Bronchial epithelial cell (primary cell): Measurements from ENCODE around the gene JTB. TPM values are rescaled to one million over a fixed set of nuclear protein-coding genes. Genes with fewer than 3 reads are reported as not detected.

Source experiments
- DNase-seq: peaks from one replicate; pipeline ENCODE4 v3.0.0-alpha.2; 2010; ENCODE audit warnings: low read depth
- FAIRE-seq: peaks from 2 replicates; lab custom pipeline; 2011; peaks lifted over from hg19 to GRCh38; lab: Jason Lieb, UNC
- H3K27me3 ChIP-seq: 2 replicates; pipeline ENCODE4 v1.5.1; 2011; ENCODE audit warnings: low read length; ENCODE audit not compliant: control insufficient read depth, insufficient read depth
- H3K36me3 ChIP-seq: 2 replicates; pipeline ENCODE4 v1.5.1; 2011; ENCODE audit warnings: low read length; ENCODE audit not compliant: control insufficient read depth, insufficient read depth
- H3K4me3 ChIP-seq: 2 replicates; pipeline ENCODE4 v1.5.1; 2011; ENCODE audit warnings: mild to moderate bottlenecking, low read depth, low read length, control low read depth
- total RNA-seq: library from RNA; depleted of rRNA; stranded (reverse); fragments of >200 nt; gene quantifications from 2 replicates; pipeline ENCODE4 v1.2.1, GENCODE V29; 2014
- TF ChIP-seq, protein P1 (sequence below): IDR thresholded peaks from 2 replicates; pipeline ENCODE4 v1.5.1; 2011; ENCODE audit warnings: mild to moderate bottlenecking, moderate library complexity, low read length, control low read depth, inconsistent platforms; ENCODE audit not compliant: insufficient read depth, severe bottlenecking

JTB gene
- total RNA-seq, 1 donor from 2014 or later: 183 TPM

DNA sequence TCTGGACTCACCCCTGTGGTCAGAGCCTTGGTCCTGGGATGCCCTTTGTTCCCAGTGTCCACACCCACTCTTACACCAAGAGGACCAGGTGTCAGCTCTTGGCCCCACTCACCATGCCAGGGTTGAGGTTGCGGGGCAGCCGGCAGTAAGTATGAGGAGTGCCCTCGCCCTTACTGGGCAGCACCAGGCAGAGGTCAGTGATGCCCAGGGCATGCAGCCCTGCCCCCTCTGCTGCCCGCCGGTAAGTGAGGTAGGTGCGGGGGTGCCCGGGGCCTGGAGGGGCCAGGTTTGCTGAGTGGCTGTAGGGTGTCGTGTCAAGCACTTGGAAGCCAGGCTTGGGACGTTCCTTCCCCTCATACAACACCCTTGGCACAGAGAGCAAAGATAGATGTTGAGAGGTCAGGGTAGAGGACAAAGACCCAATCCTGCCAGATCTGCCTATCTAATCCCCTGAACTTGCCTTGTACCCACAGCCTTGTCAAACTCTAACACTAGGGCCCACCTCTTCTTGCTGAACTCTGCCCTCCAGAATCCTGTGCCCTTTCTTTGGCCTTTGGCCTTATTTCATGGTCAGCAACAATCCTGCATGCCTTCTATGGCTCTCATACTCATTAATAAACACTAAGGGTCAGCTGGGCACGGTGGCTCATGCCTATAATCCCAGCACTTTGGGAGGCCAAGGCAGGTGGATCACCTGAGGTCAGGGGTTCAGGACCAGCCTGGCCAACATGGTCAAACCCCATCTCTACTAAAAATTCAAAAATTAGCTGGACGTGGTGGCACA is 34.5 kb downstream of the JTB start:
- peaks cover 23% of the 10 kb centered on the region for H3K36me3 ChIP-seq
- FAIRE-seq: no peak
- no peak for DNase-seq
- TF ChIP-seq, protein P1, sequence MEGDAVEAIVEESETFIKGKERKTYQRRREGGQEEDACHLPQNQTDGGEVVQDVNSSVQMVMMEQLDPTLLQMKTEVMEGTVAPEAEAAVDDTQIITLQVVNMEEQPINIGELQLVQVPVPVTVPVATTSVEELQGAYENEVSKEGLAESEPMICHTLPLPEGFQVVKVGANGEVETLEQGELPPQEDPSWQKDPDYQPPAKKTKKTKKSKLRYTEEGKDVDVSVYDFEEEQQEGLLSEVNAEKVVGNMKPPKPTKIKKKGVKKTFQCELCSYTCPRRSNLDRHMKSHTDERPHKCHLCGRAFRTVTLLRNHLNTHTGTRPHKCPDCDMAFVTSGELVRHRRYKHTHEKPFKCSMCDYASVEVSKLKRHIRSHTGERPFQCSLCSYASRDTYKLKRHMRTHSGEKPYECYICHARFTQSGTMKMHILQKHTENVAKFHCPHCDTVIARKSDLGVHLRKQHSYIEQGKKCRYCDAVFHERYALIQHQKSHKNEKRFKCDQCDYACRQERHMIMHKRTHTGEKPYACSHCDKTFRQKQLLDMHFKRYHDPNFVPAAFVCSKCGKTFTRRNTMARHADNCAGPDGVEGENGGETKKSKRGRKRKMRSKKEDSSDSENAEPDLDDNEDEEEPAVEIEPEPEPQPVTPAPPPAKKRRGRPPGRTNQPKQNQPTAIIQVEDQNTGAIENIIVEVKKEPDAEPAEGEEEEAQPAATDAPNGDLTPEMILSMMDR: no peak
- H3K4me3 ChIP-seq: no peak overlapping the region
- no peaks in the 10 kb centered on the region for H3K27me3 ChIP-seq

- DNase-seq (no peak), FAIRE-seq (no peak)
- Histone ChIP-seq H3K4me3 (no peak overlapping the region), H3K27me3 (no peaks in the 10 kb centered on the region), H3K36me3 (peaks cover 28% of the 10 kb centered on the region)
- TF ChIP-seq, protein P1: no peak
Measured at GRCh38 chr1:153941826-153942725, 35.4 kb downstream of the JTB start.

DNA sequence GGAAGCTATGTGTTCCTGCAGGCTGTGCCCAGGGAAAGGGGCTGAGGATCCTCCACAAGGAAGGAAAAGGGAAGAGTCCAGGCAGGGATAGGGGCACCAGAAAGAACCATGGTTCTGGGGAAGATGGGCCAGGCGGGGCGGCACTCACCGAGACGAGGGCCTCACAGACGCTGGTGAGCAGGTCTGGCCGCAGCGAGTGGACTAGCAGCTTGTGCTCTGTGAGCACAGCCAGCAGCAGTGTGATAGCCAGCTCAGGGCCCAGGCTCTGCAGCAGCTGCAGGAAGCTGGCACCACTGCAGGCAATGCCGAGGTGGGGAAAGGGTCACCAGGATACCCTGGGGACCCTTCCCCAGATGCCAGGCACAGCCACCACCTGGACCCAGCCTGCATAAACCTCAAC is 36.7 kb downstream of the JTB start:
- Histone ChIP-seq H3K27me3 (no peaks in the 10 kb centered on the region), H3K4me3 (no peak overlapping the region), H3K36me3 (peaks cover 34% of the 10 kb centered on the region)
- no peak for DNase-seq
- TF ChIP-seq, protein P1: no peak
- FAIRE-seq: no peak

- Histone ChIP-seq H3K4me3 (no peak overlapping the region), H3K27me3 (no peaks in the 10 kb centered on the region), H3K36me3 (peaks cover 36% of the 10 kb centered on the region)
- TF ChIP-seq, protein P1: no peak
- FAIRE-seq: no peak
- DNase-seq: no peak
Measured at GRCh38 chr1:153939476-153939875, 38.0 kb downstream of the JTB start.

DNA sequence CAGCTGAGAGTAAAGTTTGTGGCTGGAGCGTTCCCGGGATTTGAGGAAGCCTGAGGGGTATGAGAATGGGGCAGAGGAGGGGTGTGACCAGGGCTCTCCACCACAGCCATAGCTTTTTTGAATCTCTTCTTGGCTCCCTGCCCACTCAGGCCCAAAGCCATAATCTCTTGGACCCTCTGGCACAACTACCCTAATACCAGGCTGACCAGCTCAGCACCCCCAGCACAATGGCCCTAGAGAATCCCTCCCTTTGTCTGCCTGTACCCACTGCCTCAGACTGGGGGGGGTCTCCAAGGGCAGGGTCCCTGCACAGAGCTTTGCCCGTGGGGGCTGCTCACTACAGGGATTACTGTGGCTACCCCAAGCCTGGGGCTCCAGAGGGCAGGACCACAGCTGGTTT is 38.5 kb downstream of the JTB start:
- peaks cover 36% of the 10 kb centered on the region for H3K36me3 ChIP-seq

More for the DNA sequence above, 38.5 kb downstream of the JTB start:
- FAIRE-seq: no peak
- DNase-seq: no peak
- no peak overlapping the region for H3K4me3 ChIP-seq
- no peaks in the 10 kb centered on the region for H3K27me3 ChIP-seq
- TF ChIP-seq, protein P1: no peak
